Heart left ventricle (tissue), 16 donors: ENCODE results near the gene AMOTL2. TPM values are rescaled to one million over a fixed set of nuclear protein-coding genes. Genes with fewer than 3 reads are reported as not detected.
A peak's percentile ranks its signal among the peaks of the same experiment; 100 is the strongest.

Experiments used
- ATAC-seq, 4 donors: fragments of 200-7000 bp; cut with Tn5 transposase; one replicate each; pipeline ENCODE4 v1.9.1; 2020 to 2022; ENCODE audit warnings: moderate library complexity in 4 of 4, mild to moderate bottlenecking in 3 of 4, moderate number of reproducible peaks in 1 of 4
- DNase-seq, 5 donors: peaks; one replicate each; pipeline ENCODE4 v3.0.0-alpha.2; 2020
- H3K27ac ChIP-seq, 12 donors: fragments of 200-600 bp; sonication (generic) in 4 of 12; one replicate each; pipeline versions ENCODE4 v1.5.0 to v1.8.0; 2016 to 2022; ENCODE audit warnings: mild to moderate bottlenecking in 2 of 12
- H3K27me3 ChIP-seq, 9 donors: fragments of 200-600 bp; sonication (generic) in 2 of 9; one replicate each; pipeline versions ENCODE4 v1.5.1 to v1.8.0; 2016 to 2022; ENCODE audit warnings: mild to moderate bottlenecking in 3 of 9
- H3K36me3 ChIP-seq, 9 donors: fragments of 200-600 bp; sonication (generic) in 2 of 9; one replicate each; pipeline versions ENCODE4 v1.5.0 to v1.8.0; 2018 to 2022; ENCODE audit warnings: mild to moderate bottlenecking in 2 of 9
- H3K4me1 ChIP-seq, 12 donors: fragments of 200-600 bp; sonication (generic) in 4 of 12; one replicate each; pipeline versions ENCODE4 v1.5.0 to v1.8.0; 2016 to 2022; ENCODE audit warnings: mild to moderate bottlenecking in 3 of 12
- H3K4me3 ChIP-seq, 12 donors: fragments of 200-600 bp; sonication (generic) in 4 of 12; one replicate each; pipeline versions ENCODE4 v1.5.0 to v1.8.0; 2017 to 2022; ENCODE audit warnings: mild to moderate bottlenecking in 9 of 12, moderate library complexity in 4 of 12
- H3K9me3 ChIP-seq, 12 donors: fragments of 200-600 bp; sonication (generic) in 4 of 12; one replicate each; pipeline versions ENCODE4 v1.5.0 to v1.8.0; 2016 to 2022; ENCODE audit warnings: mild to moderate bottlenecking in 1 of 12
- CTCF ChIP-seq, 12 donors: fragments of 200-600 bp; sonication (generic) in 4 of 12; IDR thresholded peaks; one replicate each; pipeline versions ENCODE4 v1.5.0 to v1.8.0; 2018 to 2022; ENCODE audit warnings: antibody characterized with exemption in 12 of 12, mild to moderate bottlenecking in 5 of 12
- POLR2A ChIP-seq, 2 donors: fragments of 450-650 bp; IDR thresholded peaks; one replicate each; pipeline ENCODE4 v1.6.1; 2017; ENCODE audit warnings: antibody characterized with exemption in 2 of 2, mild to moderate bottlenecking in 2 of 2, moderate library complexity in 2 of 2
- WGBS, 4 donors: extraction: QIAGEN DNeasy Blood & Tissue Kit in 2 of 4; methylation state at CpG; one replicate each; pipeline versions ENCODE4 v1.1.5 to v1.1.7; 2013 to 2018; 5-methylcytosine and 5-hydroxymethylcytosine counted together
- intact Hi-C, 10 donors: fragments of 100-400 bp; cut with DNase I; formaldehyde crosslinking; loops; one replicate each; pipeline versions ENCODE4 v1.11.1 to v1.14.2; 2022
- polyA plus RNA-seq, 2 donors: library from polyadenylated mRNA; stranded (reverse); fragments of 200-250 nt; gene quantifications; one replicate each; pipeline ENCODE4 v1.2.3, GENCODE V29; 2013
- total RNA-seq, 9 donors: library from RNA; depleted of rRNA in 2 of 9; stranded (reverse); fragments of >200 nt in 2 of 9; fragmentation: NEBNext Ultra II Directional in 3 of 9; extraction: Animal tissue kit (Norgen Biotek cat#: 25700) in 3 of 9; gene quantifications; one replicate each; pipeline versions ENCODE4 v1.1.0 to v1.2.4, GENCODE V29; 2016 to 2023
- donor health status: ischemic (EF 13 %, LVEDD 7.1; RV severe dilation, severe dysfunction).
- donor health status: healthy with polysubstance abuse.
- donor health status: DM: no; HTN: yes; CAD: no.
- donor health status: DM: no; HTN: no; CAD: no.
- donor health status: ischemic (EF 25% LVEDD 6.9; RV normal size, moderate dysfunction).
- donor health status: ischemic (EF 25% LVEDD 5.7; RV mildly dilated, moderate dysfunction).
- donor health status: healthy.
- donor health status: DM: yes; HTN: yes; CAD: no.
- donor health status: ischemic (EF 35%, LVEDD 5.7; RV mildly dilated, moderate dysfunction).
- donor health status: nonischemic (EF 11% LVEDD 7.7; RV severe dilation, severe dysfunction).
- donor health status: DM: yes; HTN: yes; CAD: no.
- donor health status: PGD.
- donor health status: ischemic (EF 29% LVEDD 5.4; RV normal size, mild dysfunction).
- donor health status: nonischemic (EF 23%, LVEDD 6.1; RV moderate dilation, normal function).

AMOTL2 gene
- total and polyA plus RNA-seq, 11 donors = 19.0 to 109 (median 48.9) TPM

GRCh38 chr3:134336587-134336986 is 37.7 kb downstream of the AMOTL2 start:
- H3K27ac ChIP-seq = no peak overlapping the region
- no peaks in the 10 kb centered on the region for H3K9me3 ChIP-seq
- DNase-seq (peak in 1 of 5 donors; percentile 36), ATAC-seq (peak in 3 of 4 donors; percentile 25 to 50 (median 41))
- 45 to 57% (median 52%) methylated on average over 6 of the region's 6 CpGs for WGBS, 4 donors
- H3K27me3 ChIP-seq = no peaks in the 10 kb centered on the region
- peaks cover 2 to 53% (median 27%) of the 10 kb centered on the region in 12 donors for H3K4me1 ChIP-seq
- no peak overlapping the region for H3K4me3 ChIP-seq
- intact Hi-C loops = no loop called here
- TF ChIP-seq POLR2A (IDR thresholded peaks at IDR 0.05) = no peak
- no peaks in the 10 kb centered on the region for H3K36me3 ChIP-seq

GRCh38 chr3:134334901-134335280 is 39.4 kb downstream of the AMOTL2 start:
- Histone ChIP-seq H3K9me3 (no peaks in the 10 kb centered on the region), H3K4me3 (no peak overlapping the region), H3K4me1 (peaks cover 2 to 60% (median 37%) of the 10 kb centered on the region in 12 donors), H3K27me3 (no peaks in the 10 kb centered on the region), H3K36me3 (no peaks in the 10 kb centered on the region), H3K27ac (peak overlapping the region in 10 of 12 donors; percentile 28 to 80 (median 68))
- no peak for ATAC-seq
- WGBS, 4 donors = 42 to 74% (median 53%) methylated on average over 2 of the region's 2 CpGs
- DNase-seq = no peak
- intact Hi-C loops = no loop called here
- no peak for TF ChIP-seq POLR2A (IDR thresholded peaks at IDR 0.05)
- no peak for TF ChIP-seq CTCF (IDR thresholded peaks at IDR 0.05)

DNA sequence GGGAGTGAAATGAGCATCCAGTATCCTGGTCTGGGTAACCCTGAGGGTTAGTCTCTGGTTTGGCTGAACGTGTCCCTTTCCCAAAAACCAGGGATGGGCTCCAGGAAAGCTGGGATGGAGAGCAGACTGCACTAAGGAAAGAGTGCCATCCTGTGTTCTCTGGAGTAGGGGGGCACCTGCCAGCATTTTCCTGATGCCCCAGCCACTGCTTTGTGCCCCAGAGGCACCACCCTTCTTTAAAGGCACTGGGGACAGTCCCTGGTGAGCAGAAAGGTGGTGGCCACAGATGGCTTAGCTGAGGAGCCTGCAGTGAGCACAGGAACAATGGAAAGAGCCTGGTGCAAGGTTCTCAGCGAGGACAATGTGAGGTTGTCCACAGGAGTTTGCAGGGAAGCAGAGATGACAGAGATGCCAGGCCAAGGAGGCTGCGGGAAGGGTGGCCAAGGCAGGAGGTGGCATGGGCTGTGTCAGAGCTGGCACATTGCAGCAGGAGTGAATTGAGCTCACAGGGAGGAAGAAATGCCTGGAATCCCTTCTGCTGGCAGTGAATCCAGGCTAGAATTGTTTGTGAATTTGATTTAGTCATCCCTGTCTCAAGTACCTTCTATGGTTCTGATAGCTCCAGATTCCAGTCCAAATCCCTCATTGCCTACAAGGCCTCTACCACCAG is 39.9 kb downstream of the AMOTL2 start:
- H3K4me3 ChIP-seq = no peak overlapping the region
- WGBS, 4 donors = 70 to 78% (median 73%) methylated on average over 3 of the region's 3 CpGs
- ATAC-seq = peak in 3 of 4 donors; percentile 10 to 46 (median 26)
- no peaks in the 10 kb centered on the region for H3K9me3 ChIP-seq
- intact Hi-C loops = no loop called here
- DNase-seq = no peak
- H3K27ac ChIP-seq = peak overlapping the region; percentile 12 to 80 (median 62)
- H3K27me3 ChIP-seq = no peaks in the 10 kb centered on the region
- peaks cover 2 to 60% (median 37%) of the 10 kb centered on the region in 12 donors for H3K4me1 ChIP-seq
- TF ChIP-seq POLR2A (IDR thresholded peaks at IDR 0.05) (no peak), CTCF (IDR thresholded peaks at IDR 0.05) (no peak)
- no peaks in the 10 kb centered on the region for H3K36me3 ChIP-seq

DNA sequence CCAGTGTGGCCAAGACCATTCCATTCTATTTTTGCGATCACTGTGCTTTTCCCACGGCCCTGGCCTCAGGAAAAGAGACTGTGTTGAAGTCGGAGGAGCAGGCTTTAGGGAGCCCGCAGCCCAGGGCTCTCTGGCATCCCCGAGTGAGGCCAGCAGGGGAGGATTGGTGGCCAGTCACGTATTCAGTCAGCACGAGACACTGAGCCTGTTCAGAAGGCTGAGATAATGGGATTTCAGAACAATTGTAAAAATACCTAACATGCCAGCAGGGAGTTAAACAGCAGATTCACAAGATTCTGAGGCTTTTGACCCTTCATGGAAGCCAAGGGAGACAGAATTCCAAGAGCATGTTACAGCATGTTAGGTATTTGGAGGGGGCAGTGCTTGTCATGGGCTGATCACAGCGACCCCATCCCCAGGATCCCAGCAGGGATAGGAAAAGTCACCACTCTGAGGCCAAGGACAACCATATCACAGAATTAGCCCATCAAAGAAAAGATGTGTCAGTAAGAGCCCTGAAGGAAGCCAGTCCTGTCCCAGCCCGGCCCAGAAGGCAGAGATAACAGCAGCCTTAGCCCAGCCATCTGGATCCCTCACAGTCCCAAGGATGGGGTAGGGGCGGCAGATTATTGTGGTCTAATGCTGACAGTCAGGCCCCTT is 40.6 kb downstream of the AMOTL2 start:
- WGBS, 4 donors = 66 to 73% (median 69%) methylated on average over 10 of the region's 10 CpGs
- ATAC-seq (peak in 2 of 4 donors; percentile 43 to 63), DNase-seq (peak in 1 of 5 donors; percentile 56)
- H3K4me3 ChIP-seq = no peak overlapping the region
- TF ChIP-seq CTCF (IDR thresholded peaks at IDR 0.05) (peak in 3 of 12 donors; percentile 5 to 11 (median 10)), POLR2A (IDR thresholded peaks at IDR 0.05) (no peak)
- H3K36me3 ChIP-seq = no peaks in the 10 kb centered on the region
- H3K27ac ChIP-seq = peak overlapping the region; percentile 12 to 80 (median 62)
- H3K9me3 ChIP-seq = no peaks in the 10 kb centered on the region
- no peaks in the 10 kb centered on the region for H3K27me3 ChIP-seq
- H3K4me1 ChIP-seq = peaks cover 2 to 60% (median 37%) of the 10 kb centered on the region in 12 donors
- intact Hi-C loops = no loop called here
